ENCODE results near the gene PDZD4.

GRCh38 chrX:153871946-153872878 is 41.9 kb upstream of the PDZD4 start:
- TF ChIP-seq, protein P1, sequence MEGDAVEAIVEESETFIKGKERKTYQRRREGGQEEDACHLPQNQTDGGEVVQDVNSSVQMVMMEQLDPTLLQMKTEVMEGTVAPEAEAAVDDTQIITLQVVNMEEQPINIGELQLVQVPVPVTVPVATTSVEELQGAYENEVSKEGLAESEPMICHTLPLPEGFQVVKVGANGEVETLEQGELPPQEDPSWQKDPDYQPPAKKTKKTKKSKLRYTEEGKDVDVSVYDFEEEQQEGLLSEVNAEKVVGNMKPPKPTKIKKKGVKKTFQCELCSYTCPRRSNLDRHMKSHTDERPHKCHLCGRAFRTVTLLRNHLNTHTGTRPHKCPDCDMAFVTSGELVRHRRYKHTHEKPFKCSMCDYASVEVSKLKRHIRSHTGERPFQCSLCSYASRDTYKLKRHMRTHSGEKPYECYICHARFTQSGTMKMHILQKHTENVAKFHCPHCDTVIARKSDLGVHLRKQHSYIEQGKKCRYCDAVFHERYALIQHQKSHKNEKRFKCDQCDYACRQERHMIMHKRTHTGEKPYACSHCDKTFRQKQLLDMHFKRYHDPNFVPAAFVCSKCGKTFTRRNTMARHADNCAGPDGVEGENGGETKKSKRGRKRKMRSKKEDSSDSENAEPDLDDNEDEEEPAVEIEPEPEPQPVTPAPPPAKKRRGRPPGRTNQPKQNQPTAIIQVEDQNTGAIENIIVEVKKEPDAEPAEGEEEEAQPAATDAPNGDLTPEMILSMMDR (conservative IDR thresholded peaks at IDR 0.05; ENCODE audit: low read depth in 2 of 2), result no peak
- TF ChIP-seq POLR2AphosphoS5 (IDR thresholded peaks at IDR 0.05; ENCODE audit: low read depth), result no peak
- no peak for TF ChIP-seq CREB1 (CRISPR knock-in tag; IDR thresholded peaks at IDR 0.05; ENCODE audit: low read depth)
- no peak for TF ChIP-seq EZH2phosphoT487 (IDR thresholded peaks at IDR 0.05; ENCODE audit: unreplicated experiment)
- no peak for TF ChIP-seq EZH2 (IDR thresholded peaks at IDR 0.05; ENCODE audit: low read depth, unreplicated experiment)
- TF ChIP-seq JUNB (IDR thresholded peaks at IDR 0.05; ENCODE audit: unreplicated experiment), result no peak
- TF ChIP-seq, protein P2, sequence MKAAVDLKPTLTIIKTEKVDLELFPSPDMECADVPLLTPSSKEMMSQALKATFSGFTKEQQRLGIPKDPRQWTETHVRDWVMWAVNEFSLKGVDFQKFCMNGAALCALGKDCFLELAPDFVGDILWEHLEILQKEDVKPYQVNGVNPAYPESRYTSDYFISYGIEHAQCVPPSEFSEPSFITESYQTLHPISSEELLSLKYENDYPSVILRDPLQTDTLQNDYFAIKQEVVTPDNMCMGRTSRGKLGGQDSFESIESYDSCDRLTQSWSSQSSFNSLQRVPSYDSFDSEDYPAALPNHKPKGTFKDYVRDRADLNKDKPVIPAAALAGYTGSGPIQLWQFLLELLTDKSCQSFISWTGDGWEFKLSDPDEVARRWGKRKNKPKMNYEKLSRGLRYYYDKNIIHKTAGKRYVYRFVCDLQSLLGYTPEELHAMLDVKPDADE (IDR thresholded peaks at IDR 0.05), result no peak
- no peak for TF ChIP-seq REST (IDR thresholded peaks at IDR 0.05; ENCODE audit: unreplicated experiment)
- TF ChIP-seq NANOG (IDR thresholded peaks at IDR 0.05; ENCODE audit: borderline replicate concordance), result no peak
- TF ChIP-seq, protein P3, sequence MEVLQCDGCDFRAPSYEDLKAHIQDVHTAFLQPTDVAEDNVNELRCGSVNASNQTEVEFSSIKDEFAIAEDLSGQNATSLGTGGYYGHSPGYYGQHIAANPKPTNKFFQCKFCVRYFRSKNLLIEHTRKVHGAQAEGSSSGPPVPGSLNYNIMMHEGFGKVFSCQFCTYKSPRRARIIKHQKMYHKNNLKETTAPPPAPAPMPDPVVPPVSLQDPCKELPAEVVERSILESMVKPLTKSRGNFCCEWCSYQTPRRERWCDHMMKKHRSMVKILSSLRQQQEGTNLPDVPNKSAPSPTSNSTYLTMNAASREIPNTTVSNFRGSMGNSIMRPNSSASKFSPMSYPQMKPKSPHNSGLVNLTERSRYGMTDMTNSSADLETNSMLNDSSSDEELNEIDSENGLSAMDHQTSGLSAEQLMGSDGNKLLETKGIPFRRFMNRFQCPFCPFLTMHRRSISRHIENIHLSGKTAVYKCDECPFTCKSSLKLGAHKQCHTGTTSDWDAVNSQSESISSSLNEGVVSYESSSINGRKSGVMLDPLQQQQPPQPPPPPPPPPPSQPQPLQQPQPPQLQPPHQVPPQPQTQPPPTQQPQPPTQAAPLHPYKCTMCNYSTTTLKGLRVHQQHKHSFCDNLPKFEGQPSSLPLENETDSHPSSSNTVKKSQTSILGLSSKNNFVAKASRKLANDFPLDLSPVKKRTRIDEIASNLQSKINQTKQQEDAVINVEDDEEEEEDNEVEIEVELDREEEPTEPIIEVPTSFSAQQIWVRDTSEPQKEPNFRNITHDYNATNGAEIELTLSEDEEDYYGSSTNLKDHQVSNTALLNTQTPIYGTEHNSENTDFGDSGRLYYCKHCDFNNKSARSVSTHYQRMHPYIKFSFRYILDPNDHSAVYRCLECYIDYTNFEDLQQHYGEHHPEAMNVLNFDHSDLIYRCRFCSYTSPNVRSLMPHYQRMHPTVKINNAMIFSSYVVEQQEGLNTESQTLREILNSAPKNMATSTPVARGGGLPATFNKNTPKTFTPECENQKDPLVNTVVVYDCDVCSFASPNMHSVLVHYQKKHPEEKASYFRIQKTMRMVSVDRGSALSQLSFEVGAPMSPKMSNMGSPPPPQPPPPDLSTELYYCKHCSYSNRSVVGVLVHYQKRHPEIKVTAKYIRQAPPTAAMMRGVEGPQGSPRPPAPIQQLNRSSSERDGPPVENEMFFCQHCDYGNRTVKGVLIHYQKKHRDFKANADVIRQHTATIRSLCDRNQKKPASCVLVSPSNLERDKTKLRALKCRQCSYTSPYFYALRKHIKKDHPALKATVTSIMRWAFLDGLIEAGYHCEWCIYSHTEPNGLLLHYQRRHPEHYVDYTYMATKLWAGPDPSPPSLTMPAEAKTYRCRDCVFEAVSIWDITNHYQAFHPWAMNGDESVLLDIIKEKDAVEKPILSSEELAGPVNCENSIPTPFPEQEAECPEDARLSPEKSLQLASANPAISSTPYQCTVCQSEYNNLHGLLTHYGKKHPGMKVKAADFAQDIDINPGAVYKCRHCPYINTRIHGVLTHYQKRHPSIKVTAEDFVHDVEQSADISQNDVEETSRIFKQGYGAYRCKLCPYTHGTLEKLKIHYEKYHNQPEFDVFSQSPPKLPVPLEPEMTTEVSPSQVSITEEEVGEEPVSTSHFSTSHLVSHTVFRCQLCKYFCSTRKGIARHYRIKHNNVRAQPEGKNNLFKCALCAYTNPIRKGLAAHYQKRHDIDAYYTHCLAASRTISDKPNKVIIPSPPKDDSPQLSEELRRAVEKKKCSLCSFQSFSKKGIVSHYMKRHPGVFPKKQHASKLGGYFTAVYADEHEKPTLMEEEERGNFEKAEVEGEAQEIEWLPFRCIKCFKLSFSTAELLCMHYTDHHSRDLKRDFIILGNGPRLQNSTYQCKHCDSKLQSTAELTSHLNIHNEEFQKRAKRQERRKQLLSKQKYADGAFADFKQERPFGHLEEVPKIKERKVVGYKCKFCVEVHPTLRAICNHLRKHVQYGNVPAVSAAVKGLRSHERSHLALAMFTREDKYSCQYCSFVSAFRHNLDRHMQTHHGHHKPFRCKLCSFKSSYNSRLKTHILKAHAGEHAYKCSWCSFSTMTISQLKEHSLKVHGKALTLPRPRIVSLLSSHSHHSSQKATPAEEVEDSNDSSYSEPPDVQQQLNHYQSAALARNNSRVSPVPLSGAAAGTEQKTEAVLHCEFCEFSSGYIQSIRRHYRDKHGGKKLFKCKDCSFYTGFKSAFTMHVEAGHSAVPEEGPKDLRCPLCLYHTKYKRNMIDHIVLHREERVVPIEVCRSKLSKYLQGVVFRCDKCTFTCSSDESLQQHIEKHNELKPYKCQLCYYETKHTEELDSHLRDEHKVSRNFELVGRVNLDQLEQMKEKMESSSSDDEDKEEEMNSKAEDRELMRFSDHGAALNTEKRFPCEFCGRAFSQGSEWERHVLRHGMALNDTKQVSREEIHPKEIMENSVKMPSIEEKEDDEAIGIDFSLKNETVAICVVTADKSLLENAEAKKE (CRISPR knock-in tag; IDR thresholded peaks at IDR 0.05), result no peak
- TF ChIP-seq STAT1 (IDR thresholded peaks at IDR 0.05; ENCODE audit: unreplicated experiment), result no peak

Data from GM23338 (cell line).